NCI-H146 treated with DMSO at 0.1 percent for 48 hours (cell line): ENCODE measurements around the gene PGGHG.
"Not testable (repeated sequence)": the region's sequence is repeated elsewhere in the genome, so short reads cannot be mapped to it uniquely, and the experiment has no call there.

ENCODE experiments used
- DNase-seq: peaks from one replicate; lab custom pipeline; 2025; ENCODE audit not compliant: unreplicated experiment; lab: John Stamatoyannopoulos, UW

Gene PGGHG

GRCh38 chr11:326842-327580 lies 38.1 kb downstream of the PGGHG start:
- DNase-seq: no peak

GRCh38 chr11:327581-327923 lies 38.6 kb downstream of the PGGHG start:
- DNase-seq: no peak

GRCh38 chr11:328012-328411 lies 39.1 kb downstream of the PGGHG start:
- no peak for DNase-seq

- not testable (repeated sequence) for DNase-seq
Measured at GRCh38 chr11:328516-329100, 39.7 kb downstream of the PGGHG start.

GRCh38 chr11:329886-330253 lies 40.9 kb downstream of the PGGHG start:
- no peak for DNase-seq

GRCh38 chr11:330307-330693 lies 41.4 kb downstream of the PGGHG start:
- no peak for DNase-seq

- DNase-seq: no peak
Measured at GRCh38 chr11:330694-331357, 41.9 kb downstream of the PGGHG start.

- no peak for DNase-seq
Measured at GRCh38 chr11:331358-332060, 42.6 kb downstream of the PGGHG start.

- no peak for DNase-seq
Measured at GRCh38 chr11:332651-333480, 43.9 kb downstream of the PGGHG start.

GRCh38 chr11:333616-334263 lies 44.8 kb downstream of the PGGHG start:
- not testable (repeated sequence) for DNase-seq

GRCh38 chr11:334264-334994 lies 45.5 kb downstream of the PGGHG start:
- DNase-seq: peak; percentile 61

- no peak for DNase-seq
Measured at GRCh38 chr11:335779-336658, 47.1 kb downstream of the PGGHG start.

GRCh38 chr11:336659-337198 lies 47.8 kb downstream of the PGGHG start:
- DNase-seq: no peak

GRCh38 chr11:337711-338110 lies 48.8 kb downstream of the PGGHG start:
- DNase-seq: no peak

- no peak for DNase-seq
Measured at GRCh38 chr11:339963-340362, 51.0 kb downstream of the PGGHG start.

GRCh38 chr11:340539-341512 lies 51.9 kb downstream of the PGGHG start:
- no peak for DNase-seq

GRCh38 chr11:342328-342727 lies 53.4 kb downstream of the PGGHG start:
- no peak for DNase-seq
